Brain microvascular endothelial cell (primary cell): Measurements from ENCODE around the gene CD247.

ENCODE experiments used
- DNase-seq: peaks from one replicate; pipeline ENCODE4 v3.0.0-alpha.2; 2020
- H3K27ac ChIP-seq: fragments of 250-450 bp; sonication (Bioruptor Pico); 2 replicates; pipeline ENCODE4 v1.5.1; 2020; ENCODE audit warnings: mild to moderate bottlenecking, moderate library complexity
- H3K27me3 ChIP-seq: fragments of 250-450 bp; sonication (Bioruptor Pico); replicated peaks from 2 replicates; pipeline ENCODE4 v1.5.1; 2020; ENCODE audit warnings: mild to moderate bottlenecking
- H3K36me3 ChIP-seq: fragments of 250-450 bp; sonication (Bioruptor Pico); replicated peaks from 2 replicates; pipeline ENCODE4 v1.5.1; 2020; ENCODE audit warnings: mild to moderate bottlenecking
- H3K4me3 ChIP-seq: 2 replicates; pipeline ENCODE4 v1.5.1; 2011; ENCODE audit warnings: low read depth, mild to moderate bottlenecking, control low read depth, low read length, moderate library complexity
- CTCF ChIP-seq: IDR thresholded peaks from 2 replicates; pipeline ENCODE4 v1.5.1; 2011; ENCODE audit warnings: low read depth, mild to moderate bottlenecking, moderate library complexity, low read length, control low read depth, inconsistent platforms; ENCODE audit errors: missing control alignments
- in situ Hi-C: cut with HindIII; loops from 2 replicates; pipeline ENCODE4 v1.10.0; 2017; ENCODE audit warnings: low sequenced_read_pairs, low pct_ligation_motif_present

Gene CD247

GRCh38 chr1:167518331-167518700 lies at the start of gene CD247:
TSS of gene CD247 (minus strand) at chr1:167518529. CDS start at chr1:167518465, 64 bp downstream.
- H3K36me3 ChIP-seq: no peaks in the 10 kb centered on the region
- H3K27me3 ChIP-seq: no peaks in the 10 kb centered on the region
- TF ChIP-seq CTCF: no peak
- peak within 1 kb of the TSS; percentile 34 for H3K27ac ChIP-seq
- in situ Hi-C loops: no loop called here
- H3K4me3 ChIP-seq: no peak within 1 kb of the TSS
- no peak for DNase-seq

- no peak overlapping the region for H3K4me3 ChIP-seq
- no peak for DNase-seq
- in situ Hi-C loops: no loop called here
- TF ChIP-seq CTCF: no peak
- H3K36me3 ChIP-seq: no peaks in the 10 kb centered on the region
- no peaks in the 10 kb centered on the region for H3K27me3 ChIP-seq
- no peak overlapping the region for H3K27ac ChIP-seq
Measured at GRCh38 chr1:167567663-167568062, 49.3 kb upstream of the CD247 start.

GRCh38 chr1:167566766-167567165 lies 48.4 kb upstream of the CD247 start:
- Histone ChIP-seq H3K27ac (no peak overlapping the region), H3K4me3 (no peak overlapping the region), H3K27me3 (no peaks in the 10 kb centered on the region), H3K36me3 (no peaks in the 10 kb centered on the region)
- DNase-seq: no peak
- TF ChIP-seq CTCF: no peak
- in situ Hi-C loops: no loop called here

- H3K27me3 ChIP-seq: no peaks in the 10 kb centered on the region
- TF ChIP-seq CTCF: no peak
- in situ Hi-C loops: no loop called here
- H3K36me3 ChIP-seq: no peaks in the 10 kb centered on the region
- no peak overlapping the region for H3K27ac ChIP-seq
- DNase-seq: no peak
- no peak overlapping the region for H3K4me3 ChIP-seq
Measured at GRCh38 chr1:167565922-167566321, 47.6 kb upstream of the CD247 start.

GRCh38 chr1:167564612-167565270 lies 46.4 kb upstream of the CD247 start:
- Histone ChIP-seq H3K27me3 (no peaks in the 10 kb centered on the region), H3K27ac (no peak overlapping the region), H3K36me3 (no peaks in the 10 kb centered on the region), H3K4me3 (no peak overlapping the region)
- no peak for DNase-seq
- TF ChIP-seq CTCF: no peak
- in situ Hi-C loops: no loop called here
